Measurements from ENCODE around the gene FOXP4. TPM values are rescaled to one million over a fixed set of nuclear protein-coding genes. Genes with fewer than 3 reads are reported as not detected.

FOXP4 gene
- total and polyA plus RNA-seq, 2 of the 13 experiments (the other 11 are each of a cell fraction or from before 2014, with no cell fraction given), result 11.0 to 12.4 TPM

- TF ChIP-seq ZNF367 (CRISPR knock-in tag; IDR thresholded peaks at IDR 0.05; ENCODE audit: borderline replicate concordance) (no peak), GLI4 (CRISPR knock-in tag; IDR thresholded peaks at IDR 0.05; ENCODE audit: borderline replicate concordance) (no peak), SOX13 (IDR thresholded peaks at IDR 0.05) (peak; percentile 49; the same call in 1 of the 2 replicates), SOX13 (CRISPR knock-in tag; conservative IDR thresholded peaks at IDR 0.05 in 1 of 2, IDR thresholded peaks at IDR 0.05 in 1 of 2) (peak in 1 of 2 experiments; percentile 84; a peak in 2 of 4 replicates), HBP1 (CRISPR knock-in tag; IDR thresholded peaks at IDR 0.05; ENCODE audit: low read depth) (peak; percentile 35; the same call in 1 of the 2 replicates), SNAPC2 (CRISPR knock-in tag; IDR thresholded peaks at IDR 0.05) (no peak), HES4 (CRISPR knock-in tag; IDR thresholded peaks at IDR 0.05; ENCODE audit: borderline replicate concordance) (no peak), ZNF597 (CRISPR knock-in tag; IDR thresholded peaks at IDR 0.05) (no peak), ZBTB42 (CRISPR knock-in tag; IDR thresholded peaks at IDR 0.05) (no peak; the same call in 1 of the 2 replicates), ZBTB37 (CRISPR knock-in tag; IDR thresholded peaks at IDR 0.05) (no peak), ZBTB43 (CRISPR knock-in tag; conservative IDR thresholded peaks at IDR 0.05) (peak; percentile 67; the same call in 1 of the 2 replicates), ZNF160 (CRISPR knock-in tag; IDR thresholded peaks at IDR 0.05) (0 out of 2 replicates have a peak, but pooled peaks have one; percentile 3), ZNF670 (CRISPR knock-in tag; IDR thresholded peaks at IDR 0.05; ENCODE audit: borderline replicate concordance) (peak; percentile 88; the same call in 1 of the 2 replicates), FOSL1 (CRISPR knock-in tag; IDR thresholded peaks at IDR 0.05; ENCODE audit: borderline replicate concordance) (no peak), ZNF792 (CRISPR knock-in tag; IDR thresholded peaks at IDR 0.05) (peak; percentile 94), ADNP (CRISPR knock-in tag; IDR thresholded peaks at IDR 0.05) (no peak), HINFP (CRISPR knock-in tag; IDR thresholded peaks at IDR 0.05; ENCODE audit: low read depth) (no peak), CHCHD3 (CRISPR knock-in tag; IDR thresholded peaks at IDR 0.05) (no peak), ATF1 (CRISPR knock-in tag; IDR thresholded peaks at IDR 0.05) (peak; percentile 84), ZBTB20 (CRISPR knock-in tag; IDR thresholded peaks at IDR 0.05; ENCODE audit: borderline replicate concordance, low read depth) (peak; percentile 87), HOXA9 (CRISPR knock-in tag; IDR thresholded peaks at IDR 0.05; ENCODE audit: borderline replicate concordance) (no peak), ZNF543 (CRISPR knock-in tag; IDR thresholded peaks at IDR 0.05) (no peak), DMAP1 (CRISPR knock-in tag; IDR thresholded peaks at IDR 0.05) (peak; percentile 32; the same call in 1 of the 2 replicates)
Measured at GRCh38 chr6:41578217-41579087, 32.3 kb downstream of the FOXP4 start (continued).

All from HepG2 (cell line).